T-helper 22 cell (primary cell): Measurements from ENCODE around the gene ZNF764.

Source experiments
- DNase-seq: peaks from one replicate; pipeline ENCODE4 v3.0.0-alpha.2; 2020; ENCODE audit warnings: low read depth

ZNF764 gene

DNA sequence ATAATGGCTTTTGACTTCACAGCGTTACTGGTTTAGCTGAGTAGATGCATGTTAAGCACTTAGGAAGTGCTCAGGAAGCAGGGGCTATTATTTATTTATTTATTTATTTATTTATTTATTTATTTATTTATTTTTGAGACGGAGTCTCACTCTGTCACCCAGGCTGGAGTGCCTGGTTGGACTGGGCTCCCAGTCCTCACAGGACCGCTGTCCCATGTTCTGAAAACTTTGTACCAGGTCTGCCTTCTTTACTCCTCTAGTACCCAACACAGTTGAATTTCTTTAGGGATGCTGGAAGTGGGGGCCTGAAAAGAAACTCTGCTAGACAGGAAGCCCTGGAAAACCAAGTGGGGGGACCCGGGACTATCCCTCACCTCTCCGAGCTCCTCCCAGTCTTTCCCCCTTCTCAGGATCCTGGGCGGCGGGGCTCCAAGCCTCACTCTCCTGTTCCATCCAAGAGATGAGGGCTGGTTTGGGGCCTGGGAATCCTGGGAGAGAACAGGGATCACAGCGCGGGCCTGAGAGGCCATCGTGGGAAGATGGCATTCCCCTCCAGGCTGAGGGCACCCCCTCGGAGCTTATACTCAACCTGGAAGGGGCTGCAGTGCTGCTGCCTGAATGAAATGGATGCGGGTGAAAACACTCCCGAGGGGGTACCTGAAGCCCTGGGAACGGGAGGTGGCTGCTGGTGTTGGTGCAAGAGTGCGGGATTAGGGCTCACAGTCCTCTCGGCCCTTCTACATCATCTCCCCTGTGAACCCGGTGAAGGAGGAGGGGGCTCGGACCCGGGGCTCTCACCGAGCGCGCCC lies 12.7 kb upstream of the ZNF764 start:
- no peak for DNase-seq

- no peak for DNase-seq
Observed at GRCh38 chr16:30569746-30570635, 11.8 kb upstream of the ZNF764 start.

GRCh38 chr16:30569281-30569680 lies 11.1 kb upstream of the ZNF764 start:
- no peak for DNase-seq

GRCh38 chr16:30567991-30568638 lies 9.9 kb upstream of the ZNF764 start:
- peak; percentile 33 for DNase-seq

DNA sequence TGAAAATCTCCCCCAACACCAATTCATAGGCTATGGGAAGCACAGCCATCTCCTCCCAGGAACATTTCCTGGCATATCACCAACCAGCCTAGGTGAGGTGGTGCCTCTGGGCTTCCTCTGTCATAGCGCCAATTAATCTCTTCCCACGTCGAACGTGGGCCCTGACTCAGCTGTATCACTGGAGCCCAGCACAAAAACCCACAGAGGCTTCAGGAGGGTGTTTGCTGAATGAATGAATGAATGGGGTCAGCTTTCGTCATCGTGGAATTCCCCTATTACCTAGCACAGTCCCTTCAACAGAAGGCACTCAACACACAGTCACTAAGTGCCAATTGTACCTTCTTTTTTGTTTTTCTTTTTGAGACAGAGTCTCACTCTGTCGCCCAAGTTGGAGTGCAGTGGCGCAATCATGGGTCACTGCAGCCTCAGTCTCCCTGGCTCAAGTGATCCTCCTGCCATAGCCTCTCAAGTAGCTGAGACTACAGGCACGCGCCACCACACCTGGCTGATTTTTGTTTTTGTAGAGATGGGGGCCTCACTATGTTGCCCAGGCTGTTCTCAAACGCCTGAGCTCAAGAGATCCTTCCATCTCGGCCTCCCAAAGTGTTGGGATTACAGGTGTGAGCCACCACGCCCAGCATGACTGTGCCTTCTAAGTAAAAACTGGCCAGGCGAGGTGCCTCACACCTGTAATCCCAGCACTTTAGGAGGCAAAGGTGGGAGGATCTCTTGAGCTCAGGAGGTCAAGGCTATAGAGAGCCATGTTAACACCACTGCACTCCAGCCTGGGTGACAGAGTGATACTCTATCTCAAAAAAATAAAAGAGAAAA lies 9.2 kb upstream of the ZNF764 start:
- peak; percentile 61 for DNase-seq

- no peak for DNase-seq
Observed at GRCh38 chr16:30566531-30566930, 8.4 kb upstream of the ZNF764 start.

- no peak for DNase-seq
Observed at GRCh38 chr16:30565984-30566383, 7.8 kb upstream of the ZNF764 start.

DNA sequence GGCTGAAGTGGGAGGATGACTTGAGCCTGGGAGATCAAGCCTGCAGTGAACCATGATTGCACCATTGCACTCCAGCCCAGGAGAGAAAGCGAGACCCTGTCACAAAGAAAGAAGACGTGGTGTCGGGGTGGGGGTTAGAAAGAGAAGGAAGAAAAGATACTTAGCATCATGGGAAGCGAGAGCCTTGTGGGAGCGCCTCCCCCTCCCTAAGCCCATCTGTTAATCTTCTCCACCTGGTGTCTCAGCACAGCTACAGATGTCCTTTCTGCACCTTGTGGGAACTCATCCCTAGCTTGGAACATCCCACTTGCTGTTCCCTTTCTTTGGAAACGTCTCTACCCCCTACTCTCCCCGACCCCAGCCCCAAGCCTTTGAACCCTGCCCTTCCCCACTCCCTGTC lies 7.4 kb upstream of the ZNF764 start:
- no peak for DNase-seq

GRCh38 chr16:30562021-30562420 lies 3.8 kb upstream of the ZNF764 start:
- no peak for DNase-seq

- no peak for DNase-seq
Observed at GRCh38 chr16:30561089-30561816, 3.1 kb upstream of the ZNF764 start.

DNA sequence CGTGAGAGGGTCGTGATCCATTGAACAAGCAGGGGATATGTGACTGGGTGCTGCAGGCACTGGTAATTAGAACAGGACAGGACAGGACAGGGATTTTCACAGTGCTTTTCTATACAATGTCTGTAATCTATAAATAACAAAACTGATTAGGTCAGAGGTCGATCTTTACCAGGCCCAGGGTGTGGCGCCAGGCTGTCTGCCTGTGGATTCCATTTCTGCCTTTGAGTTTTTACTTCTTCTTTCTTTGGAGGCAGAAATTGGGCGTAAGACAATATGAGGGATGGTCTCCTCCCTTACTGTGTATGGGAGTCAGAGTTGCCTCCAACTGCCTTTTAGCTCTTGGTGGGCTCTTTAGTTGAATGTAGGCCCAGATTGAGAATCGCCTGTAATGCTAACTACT lies 1.5 kb upstream of the ZNF764 start:
- no peak for DNase-seq

- no peak for DNase-seq
Observed at GRCh38 chr16:30558789-30559377, 709 bp upstream of the ZNF764 start.

DNA sequence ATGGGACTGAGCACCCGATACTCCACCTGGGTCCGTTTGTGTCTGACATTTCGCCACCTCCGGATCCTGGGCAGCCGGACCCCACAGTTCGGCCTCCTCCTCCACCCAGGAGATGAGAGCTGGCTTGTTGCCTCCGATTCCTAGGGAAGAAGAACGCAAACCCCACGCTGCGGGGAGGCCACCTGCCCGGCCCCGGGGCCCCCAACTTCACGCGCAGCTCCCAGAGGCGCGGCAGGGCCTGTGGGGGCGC lies 542 bp downstream of the ZNF764 start:
- DNase-seq, result no peak

DNA sequence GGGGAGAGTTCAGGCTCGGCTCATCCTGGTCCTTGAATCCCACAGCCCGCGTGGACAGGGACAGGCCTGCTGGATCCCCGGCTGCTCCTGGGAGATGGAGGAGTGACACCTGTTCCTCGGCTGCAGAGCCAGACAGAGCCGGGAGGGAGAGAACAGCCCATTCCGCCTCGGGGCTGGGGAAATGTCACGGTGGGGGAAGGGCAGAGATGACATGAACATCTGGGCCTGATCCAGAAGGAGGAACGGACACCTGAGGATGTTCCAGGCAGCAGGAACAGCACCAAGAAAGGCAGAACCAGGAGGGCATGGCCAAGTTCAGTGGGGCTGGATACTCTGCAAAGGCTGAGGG lies 2.1 kb downstream of the ZNF764 start:
- no peak for DNase-seq

DNA sequence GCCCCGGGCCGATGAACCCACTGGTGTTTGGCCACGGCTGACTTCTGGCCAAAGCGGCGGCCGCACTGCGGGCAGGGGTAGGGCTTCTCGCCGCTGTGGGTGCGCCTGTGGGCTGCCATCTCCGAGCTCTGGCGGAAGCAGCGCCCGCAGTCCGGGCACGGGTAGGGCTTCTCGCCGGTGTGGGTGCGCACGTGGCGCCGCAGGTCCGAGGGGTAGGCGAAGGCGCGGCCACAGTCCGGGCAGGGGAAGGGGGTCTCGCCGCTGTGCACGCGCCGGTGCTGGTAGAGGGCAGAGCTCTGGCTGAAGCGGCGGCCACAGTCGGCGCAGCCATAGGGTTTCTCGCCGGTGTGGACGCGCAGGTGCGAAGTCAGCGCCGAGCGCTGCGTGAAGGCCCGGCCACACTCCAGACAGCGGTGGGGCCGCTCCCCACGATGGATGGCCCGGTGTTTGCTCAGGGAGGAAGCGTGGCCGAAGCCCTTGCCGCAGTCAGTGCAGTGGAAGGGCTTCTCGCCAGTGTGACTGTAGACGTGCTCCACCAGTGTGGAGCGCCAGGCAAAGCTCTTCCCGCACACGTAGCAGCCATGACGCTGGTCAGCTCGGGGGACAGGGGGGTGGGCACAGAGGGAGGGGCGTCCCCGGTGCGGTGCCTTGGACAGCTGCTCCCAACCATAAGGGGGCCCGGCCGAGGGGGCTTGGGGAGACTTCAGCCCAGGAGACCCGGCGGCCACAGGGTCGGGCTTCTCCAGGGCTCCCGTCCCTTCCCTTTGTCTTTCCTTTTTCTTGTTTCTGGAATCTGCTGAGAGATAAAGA lies 2.7 kb downstream of the ZNF764 start:
- no peak for DNase-seq

DNA sequence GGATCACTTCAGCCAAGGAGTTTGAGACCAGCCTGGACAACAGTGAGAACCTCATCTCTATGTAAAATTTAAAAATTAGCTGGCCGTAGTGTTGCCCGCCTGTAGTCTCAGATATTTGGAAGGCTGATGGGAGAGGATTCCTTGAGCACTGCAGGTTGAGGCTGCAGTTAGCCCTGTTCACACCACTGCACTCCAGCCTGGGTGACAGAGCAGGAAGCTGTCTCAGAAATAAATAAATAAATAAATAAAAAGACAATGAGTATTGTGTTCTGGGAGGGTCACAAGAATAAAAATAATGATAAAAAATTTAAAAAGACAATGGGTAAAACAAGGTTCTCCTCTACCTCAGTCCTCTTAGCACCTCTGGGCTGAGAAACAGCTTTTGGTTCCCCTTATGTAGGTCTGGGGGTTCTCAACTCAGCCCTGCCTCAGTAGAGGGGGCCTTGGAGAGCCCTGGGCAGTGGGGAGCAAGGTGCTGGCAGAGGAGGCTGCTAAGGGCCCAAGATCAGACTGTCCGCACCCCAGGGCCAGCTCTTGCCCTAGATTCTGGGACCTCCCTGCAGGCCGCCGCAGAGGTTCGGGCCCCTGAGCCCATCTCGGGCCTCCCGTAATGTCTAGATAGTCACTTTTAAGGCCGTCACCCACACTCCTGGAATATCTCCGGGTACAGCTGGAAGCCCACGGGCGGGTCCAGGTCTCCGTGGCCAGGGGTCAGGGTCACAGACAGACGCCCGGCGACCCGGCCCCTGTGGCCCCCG lies 3.4 kb downstream of the ZNF764 start:
- no peak for DNase-seq

DNA sequence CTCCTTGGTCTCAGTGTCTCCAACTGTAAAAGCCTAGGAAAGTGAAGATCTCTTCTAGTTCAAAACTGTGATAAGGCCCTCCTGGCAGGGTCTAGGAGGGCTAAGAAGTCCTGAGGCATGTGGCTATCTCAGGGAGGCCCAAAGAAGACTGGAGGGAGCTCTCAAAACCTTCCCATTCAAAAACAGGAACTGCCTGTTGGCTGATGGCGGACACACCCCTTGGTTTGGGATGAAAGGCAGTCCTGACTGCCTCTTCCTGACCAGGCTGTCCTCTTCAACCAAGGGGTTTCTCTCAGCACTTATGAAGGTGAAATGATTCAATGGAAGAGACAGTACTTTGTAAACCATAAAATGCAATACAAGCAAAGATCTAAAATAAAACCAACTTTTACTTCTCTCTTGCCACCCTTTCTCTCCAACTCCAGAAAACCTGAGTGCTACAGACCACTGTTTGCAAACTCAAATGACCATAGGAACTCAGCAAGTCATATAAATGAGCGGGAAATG lies 4.7 kb downstream of the ZNF764 start:
- no peak for DNase-seq

DNA sequence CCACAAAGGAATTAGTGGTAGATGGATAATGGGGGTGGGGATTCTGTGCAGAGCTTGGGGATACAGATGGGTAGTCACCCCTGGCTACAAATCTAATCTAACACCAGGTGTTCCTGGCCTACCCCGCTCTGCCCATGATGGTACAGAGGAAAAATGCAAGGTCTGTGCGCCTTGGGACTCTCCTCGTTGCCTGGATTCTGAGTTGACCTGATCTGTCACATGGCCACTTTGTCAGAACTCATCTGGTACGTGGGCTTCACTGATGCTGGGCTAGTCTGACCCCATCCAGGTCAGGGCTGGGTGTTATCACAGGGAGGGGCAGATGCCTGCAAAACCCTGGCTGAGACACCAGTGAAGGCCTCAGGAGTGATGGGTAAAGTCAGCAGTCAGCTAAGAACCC lies 5.2 kb downstream of the ZNF764 start:
- no peak for DNase-seq

GRCh38 chr16:30551781-30552180 lies 6.4 kb downstream of the ZNF764 start:
- peak; percentile 72 for DNase-seq
